Transverse colon (tissue), 3 donors: ENCODE results near the gene SP2.

Source experiments
- CTCF ChIP-seq, 5 experiments: fragments of 200-600 bp in 3 of 5; fragments of 450-650 bp in 2 of 5; sonication (generic) in 3 of 5; IDR thresholded peaks; 1 replicate in 2 of 5; 2 replicates in 3 of 5; pipeline ENCODE4 v1.5.1; 2016 to 2017; ENCODE audit warnings: antibody characterized with exemption in 5 of 5, inconsistent platforms in 3 of 5, mild to moderate bottlenecking in 2 of 5, moderate library complexity in 1 of 5
- POLR2A ChIP-seq: fragments of 450-650 bp; IDR thresholded peaks from one replicate; pipeline ENCODE4 v1.6.1; 2016; ENCODE audit warnings: antibody characterized with exemption, mild to moderate bottlenecking, moderate library complexity

DNA sequence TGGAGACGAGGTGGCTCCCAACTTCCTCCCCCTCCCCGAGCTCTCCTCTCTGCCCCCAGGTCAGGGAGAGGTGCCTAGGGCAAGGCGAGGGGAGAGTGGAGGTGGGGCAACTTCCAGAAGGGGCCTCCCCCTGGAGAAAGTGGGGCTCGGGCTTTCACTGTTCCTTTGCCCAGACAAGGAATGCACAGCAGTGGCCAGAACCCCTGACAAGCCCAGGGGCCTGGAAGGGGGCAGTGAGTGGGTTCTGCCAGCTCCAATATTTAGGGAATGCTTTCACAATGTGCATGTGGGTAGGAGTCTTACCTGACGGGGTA, 11.7 kb upstream of the SP2 start:
- TF ChIP-seq CTCF (IDR thresholded peaks at IDR 0.05) (no peak), POLR2A (no peak)
